DOHH2 (cell line): ENCODE results near the gene OR2S2.

ENCODE experiments used
- H3F3A ChIP-seq: fragments of 200-600 bp; sonication (generic), shearing (Covaris generic); 2 replicates; pipeline ENCODE4 v1.6.0; 2016; ENCODE audit warnings: antibody characterized with exemption, mild to moderate bottlenecking; ENCODE audit not compliant: control insufficient read depth, insufficient read depth
- H3K27ac ChIP-seq: fragments of 200-600 bp; sonication (generic); 2 replicates; pipeline ENCODE4 v1.5.1; 2014; ENCODE audit warnings: low read depth, mild to moderate bottlenecking, low read length, moderate library complexity
- H3K27me3 ChIP-seq: fragments of 200-600 bp; sonication (generic); 2 replicates; pipeline ENCODE4 v1.6.1; 2014; ENCODE audit warnings: mild to moderate bottlenecking, low read length, mixed read lengths; ENCODE audit not compliant: control insufficient read depth
- H3K36me3 ChIP-seq: fragments of 200-600 bp; sonication (generic); 2 replicates; pipeline ENCODE4 v1.6.1; 2014; ENCODE audit warnings: mild to moderate bottlenecking, low read length, moderate library complexity, mixed read lengths; ENCODE audit not compliant: control insufficient read depth
- H3K4me1 ChIP-seq: fragments of 200-600 bp; sonication (generic); 2 replicates; pipeline ENCODE4 v1.6.1; 2014; ENCODE audit warnings: mild to moderate bottlenecking, low read length, mixed read lengths; ENCODE audit not compliant: control insufficient read depth
- H3K4me2 ChIP-seq: fragments of 200-600 bp; sonication (generic); 2 replicates; pipeline ENCODE4 v1.6.0; 2014; ENCODE audit warnings: mild to moderate bottlenecking, low read length, moderate library complexity
- H3K4me3 ChIP-seq: fragments of 200-600 bp; sonication (generic); 2 replicates; pipeline ENCODE4 v1.5.1; 2014; ENCODE audit warnings: mild to moderate bottlenecking, low read length, mixed read lengths
- H3K79me2 ChIP-seq: fragments of 200-600 bp; sonication (generic); 2 replicates; pipeline ENCODE4 v1.6.1; 2014; ENCODE audit warnings: mild to moderate bottlenecking, low read length, mixed read lengths; ENCODE audit not compliant: control insufficient read depth
- H3K9me2 ChIP-seq: fragments of 200-600 bp; sonication (generic); replicated peaks from 2 replicates; pipeline ENCODE4 v1.6.1; 2014; ENCODE audit warnings: mild to moderate bottlenecking, low read length, mixed read lengths; ENCODE audit not compliant: control insufficient read depth
- H3K9me3 ChIP-seq: fragments of 200-600 bp; sonication (generic); 2 replicates; pipeline ENCODE4 v1.6.1; 2014; ENCODE audit warnings: antibody characterized with exemption, low read length, mixed read lengths; ENCODE audit not compliant: control insufficient read depth, insufficient read depth
- H4K20me1 ChIP-seq: fragments of 200-600 bp; sonication (generic); 2 replicates; pipeline ENCODE4 v1.6.0; 2014; ENCODE audit warnings: low read depth, mild to moderate bottlenecking, antibody characterized with exemption, low read length, moderate library complexity; ENCODE audit not compliant: control insufficient read depth, insufficient read depth
- EZH2phosphoT487 ChIP-seq: fragments of 200-600 bp; sonication (generic); IDR thresholded peaks from 2 replicates; pipeline ENCODE4 v1.6.1; 2017; ENCODE audit warnings: borderline replicate concordance, mild to moderate bottlenecking, antibody characterized with exemption, low read length, moderate library complexity, mixed read lengths
- TF ChIP-seq, protein P1 (sequence below): fragments of 200-600 bp; sonication (generic); IDR thresholded peaks from one replicate; pipeline ENCODE4 v1.5.1; 2014; ENCODE audit warnings: antibody characterized with exemption, mild to moderate bottlenecking, low read depth, low read length; ENCODE audit not compliant: poor library complexity, severe bottlenecking

The OR2S2 gene

DNA sequence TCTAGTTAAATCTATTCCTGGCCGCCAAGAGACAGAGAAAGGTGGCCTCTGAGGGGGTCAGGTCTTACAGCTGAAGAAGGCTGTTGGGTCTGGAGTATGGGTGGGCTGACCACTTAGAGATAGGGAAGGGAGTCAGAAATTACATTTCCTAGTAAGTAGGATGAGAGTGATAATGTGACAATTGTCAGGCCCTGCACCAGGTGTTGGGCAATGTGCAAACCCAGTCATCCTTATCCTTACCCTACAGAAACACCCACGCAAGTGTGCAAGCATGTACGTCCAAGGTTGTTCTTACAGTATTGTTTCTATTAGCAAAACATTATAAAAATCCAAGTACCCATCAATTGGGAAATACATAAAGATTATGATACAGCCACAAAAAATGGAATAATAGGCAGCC is 39.2 kb downstream of the OR2S2 start:
- Histone ChIP-seq H3K9me2 (no peaks in the 10 kb centered on the region), H3K9me3 (no peaks in the 10 kb centered on the region), H3K36me3 (no peaks in the 10 kb centered on the region), H3K4me1 (0 out of 2 replicates have a peak, but pooled peaks cover 3% of the 10 kb centered on the region), H3K4me2 (no peak overlapping the region), H3F3A (no peaks in the 10 kb centered on the region), H4K20me1 (no peaks in the 10 kb centered on the region), H3K27me3 (peaks cover 9% of the 10 kb centered on the region), H3K27ac (no peak overlapping the region), H3K4me3 (no peak overlapping the region), H3K79me2 (no peaks in the 10 kb centered on the region)
- TF ChIP-seq EZH2phosphoT487, result no peak
- TF ChIP-seq, protein P1, sequence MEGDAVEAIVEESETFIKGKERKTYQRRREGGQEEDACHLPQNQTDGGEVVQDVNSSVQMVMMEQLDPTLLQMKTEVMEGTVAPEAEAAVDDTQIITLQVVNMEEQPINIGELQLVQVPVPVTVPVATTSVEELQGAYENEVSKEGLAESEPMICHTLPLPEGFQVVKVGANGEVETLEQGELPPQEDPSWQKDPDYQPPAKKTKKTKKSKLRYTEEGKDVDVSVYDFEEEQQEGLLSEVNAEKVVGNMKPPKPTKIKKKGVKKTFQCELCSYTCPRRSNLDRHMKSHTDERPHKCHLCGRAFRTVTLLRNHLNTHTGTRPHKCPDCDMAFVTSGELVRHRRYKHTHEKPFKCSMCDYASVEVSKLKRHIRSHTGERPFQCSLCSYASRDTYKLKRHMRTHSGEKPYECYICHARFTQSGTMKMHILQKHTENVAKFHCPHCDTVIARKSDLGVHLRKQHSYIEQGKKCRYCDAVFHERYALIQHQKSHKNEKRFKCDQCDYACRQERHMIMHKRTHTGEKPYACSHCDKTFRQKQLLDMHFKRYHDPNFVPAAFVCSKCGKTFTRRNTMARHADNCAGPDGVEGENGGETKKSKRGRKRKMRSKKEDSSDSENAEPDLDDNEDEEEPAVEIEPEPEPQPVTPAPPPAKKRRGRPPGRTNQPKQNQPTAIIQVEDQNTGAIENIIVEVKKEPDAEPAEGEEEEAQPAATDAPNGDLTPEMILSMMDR, result no peak

DNA sequence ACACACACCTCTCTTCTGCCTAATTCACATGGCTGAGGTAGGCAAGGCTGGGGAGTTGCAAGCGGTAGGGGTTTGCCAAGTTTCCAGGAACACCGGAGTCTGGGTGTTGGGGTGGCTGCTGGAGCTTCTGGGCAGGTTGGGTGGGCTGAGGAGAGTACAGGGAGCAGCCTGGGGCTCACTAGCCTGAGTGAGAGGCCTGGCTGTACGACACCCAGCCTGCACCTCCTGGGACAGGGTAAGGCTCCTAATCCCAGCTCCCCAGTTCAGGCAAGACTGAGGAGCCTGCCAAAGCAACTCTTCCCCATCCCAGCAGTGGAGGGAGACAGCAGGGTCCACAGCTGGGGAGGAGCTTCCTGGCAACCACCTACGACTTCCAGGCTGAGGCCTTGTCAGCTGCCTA is 40.7 kb downstream of the OR2S2 start:
- Histone ChIP-seq H3K27ac (no peak overlapping the region), H3K27me3 (no peaks in the 10 kb centered on the region), H3F3A (0 out of 2 replicates have a peak, but pooled peaks cover 2% of the 10 kb centered on the region), H3K36me3 (no peaks in the 10 kb centered on the region), H3K9me3 (no peaks in the 10 kb centered on the region), H3K79me2 (no peaks in the 10 kb centered on the region), H3K4me3 (no peak overlapping the region), H3K4me2 (no peak overlapping the region), H3K9me2 (no peaks in the 10 kb centered on the region), H3K4me1 (0 out of 2 replicates have a peak, but pooled peaks cover 3% of the 10 kb centered on the region), H4K20me1 (no peaks in the 10 kb centered on the region)
- TF ChIP-seq EZH2phosphoT487, result no peak
- TF ChIP-seq, protein P1, result no peak

DNA sequence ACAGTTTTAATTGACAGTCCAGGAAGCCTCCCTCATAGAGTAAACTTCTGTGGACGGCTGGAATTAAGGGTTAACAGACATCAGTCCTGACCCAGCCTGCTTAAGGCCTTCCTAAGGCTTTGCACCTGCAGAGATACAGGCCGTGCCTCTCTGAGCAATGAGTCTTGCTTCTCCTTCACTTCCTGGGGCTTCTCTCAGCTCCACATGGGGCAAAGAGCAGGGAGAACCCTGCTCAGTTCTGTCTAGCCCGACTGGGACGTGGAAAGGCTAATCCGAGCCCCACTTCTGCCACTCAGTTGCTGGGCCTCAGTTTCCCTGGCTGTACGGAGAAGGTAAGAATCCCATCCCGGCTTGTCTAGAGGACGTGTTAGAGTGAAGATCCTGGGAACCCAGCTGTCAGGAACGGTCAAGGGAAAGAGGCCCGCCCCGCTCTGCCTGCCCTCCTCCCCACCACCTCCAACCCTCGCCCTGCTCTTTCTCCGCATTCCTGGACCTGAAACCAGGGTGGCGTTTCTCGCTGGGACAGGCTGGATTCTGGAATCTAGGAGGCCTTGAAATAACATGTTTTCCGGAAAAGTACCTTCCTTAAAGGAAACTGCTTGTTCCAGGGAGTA is 42.2 kb downstream of the OR2S2 start:
- no peaks in the 10 kb centered on the region for H3K79me2 ChIP-seq
- 0 out of 2 replicates have a peak, but pooled peaks cover 2% of the 10 kb centered on the region for H3F3A ChIP-seq
- no peaks in the 10 kb centered on the region for H3K27me3 ChIP-seq
- no peaks in the 10 kb centered on the region for H3K9me3 ChIP-seq
- no peaks in the 10 kb centered on the region for H3K9me2 ChIP-seq
- H4K20me1 ChIP-seq, result no peaks in the 10 kb centered on the region
- TF ChIP-seq, protein P1, result no peak
- TF ChIP-seq EZH2phosphoT487, result no peak
- no peak overlapping the region for H3K4me3 ChIP-seq
- H3K4me2 ChIP-seq, result no peak overlapping the region
- no peak overlapping the region for H3K27ac ChIP-seq
- H3K4me1 ChIP-seq, result 0 out of 2 replicates have a peak, but pooled peaks cover 3% of the 10 kb centered on the region
- H3K36me3 ChIP-seq, result no peaks in the 10 kb centered on the region
